GM19455 (cell line): ENCODE measurements around the gene ADAMTSL3.

Experiments used
- ATAC-seq: cut with Tn5 transposase; IDR thresholded peaks from one replicate; pipeline ENCODE4 v1.9.1; 2021; ENCODE audit not compliant: unreplicated experiment

Gene ADAMTSL3, protein sequence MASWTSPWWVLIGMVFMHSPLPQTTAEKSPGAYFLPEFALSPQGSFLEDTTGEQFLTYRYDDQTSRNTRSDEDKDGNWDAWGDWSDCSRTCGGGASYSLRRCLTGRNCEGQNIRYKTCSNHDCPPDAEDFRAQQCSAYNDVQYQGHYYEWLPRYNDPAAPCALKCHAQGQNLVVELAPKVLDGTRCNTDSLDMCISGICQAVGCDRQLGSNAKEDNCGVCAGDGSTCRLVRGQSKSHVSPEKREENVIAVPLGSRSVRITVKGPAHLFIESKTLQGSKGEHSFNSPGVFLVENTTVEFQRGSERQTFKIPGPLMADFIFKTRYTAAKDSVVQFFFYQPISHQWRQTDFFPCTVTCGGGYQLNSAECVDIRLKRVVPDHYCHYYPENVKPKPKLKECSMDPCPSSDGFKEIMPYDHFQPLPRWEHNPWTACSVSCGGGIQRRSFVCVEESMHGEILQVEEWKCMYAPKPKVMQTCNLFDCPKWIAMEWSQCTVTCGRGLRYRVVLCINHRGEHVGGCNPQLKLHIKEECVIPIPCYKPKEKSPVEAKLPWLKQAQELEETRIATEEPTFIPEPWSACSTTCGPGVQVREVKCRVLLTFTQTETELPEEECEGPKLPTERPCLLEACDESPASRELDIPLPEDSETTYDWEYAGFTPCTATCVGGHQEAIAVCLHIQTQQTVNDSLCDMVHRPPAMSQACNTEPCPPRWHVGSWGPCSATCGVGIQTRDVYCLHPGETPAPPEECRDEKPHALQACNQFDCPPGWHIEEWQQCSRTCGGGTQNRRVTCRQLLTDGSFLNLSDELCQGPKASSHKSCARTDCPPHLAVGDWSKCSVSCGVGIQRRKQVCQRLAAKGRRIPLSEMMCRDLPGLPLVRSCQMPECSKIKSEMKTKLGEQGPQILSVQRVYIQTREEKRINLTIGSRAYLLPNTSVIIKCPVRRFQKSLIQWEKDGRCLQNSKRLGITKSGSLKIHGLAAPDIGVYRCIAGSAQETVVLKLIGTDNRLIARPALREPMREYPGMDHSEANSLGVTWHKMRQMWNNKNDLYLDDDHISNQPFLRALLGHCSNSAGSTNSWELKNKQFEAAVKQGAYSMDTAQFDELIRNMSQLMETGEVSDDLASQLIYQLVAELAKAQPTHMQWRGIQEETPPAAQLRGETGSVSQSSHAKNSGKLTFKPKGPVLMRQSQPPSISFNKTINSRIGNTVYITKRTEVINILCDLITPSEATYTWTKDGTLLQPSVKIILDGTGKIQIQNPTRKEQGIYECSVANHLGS (N-terminal part only)

GRCh38 chr15:83653639-83654378 is at the start of gene ADAMTSL3:
Gene ADAMTSL3 (plus strand): TSS chr15:83654123. CDS start chr15:83655762, 1,639 bp downstream.
- ATAC-seq, result no peak

GRCh38 chr15:83604549-83604948 is 49.4 kb upstream of the ADAMTSL3 start:
- no peak for ATAC-seq

GRCh38 chr15:83605111-83605945 is 48.6 kb upstream of the ADAMTSL3 start:
- no peak for ATAC-seq

DNA sequence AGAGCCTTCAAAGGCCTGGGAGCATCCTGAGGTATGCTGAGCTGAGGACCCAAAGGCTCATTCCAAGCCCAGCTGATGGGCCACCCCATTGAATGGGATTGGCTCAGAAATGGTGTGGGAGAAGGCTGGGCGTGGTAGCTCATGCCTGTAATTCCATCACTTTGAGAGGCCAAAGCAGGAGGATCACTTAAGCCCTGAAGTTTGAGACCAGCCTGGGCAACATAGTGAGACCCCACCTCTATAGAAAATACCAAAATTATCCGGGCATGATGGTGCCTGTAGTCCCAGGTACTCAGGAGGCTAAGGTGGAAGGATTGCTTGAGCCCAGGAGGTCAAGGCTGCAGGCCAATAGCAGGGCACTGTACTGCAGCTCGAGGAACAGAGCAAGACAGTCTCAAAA is 43.8 kb upstream of the ADAMTSL3 start:
- ATAC-seq, result no peak

DNA sequence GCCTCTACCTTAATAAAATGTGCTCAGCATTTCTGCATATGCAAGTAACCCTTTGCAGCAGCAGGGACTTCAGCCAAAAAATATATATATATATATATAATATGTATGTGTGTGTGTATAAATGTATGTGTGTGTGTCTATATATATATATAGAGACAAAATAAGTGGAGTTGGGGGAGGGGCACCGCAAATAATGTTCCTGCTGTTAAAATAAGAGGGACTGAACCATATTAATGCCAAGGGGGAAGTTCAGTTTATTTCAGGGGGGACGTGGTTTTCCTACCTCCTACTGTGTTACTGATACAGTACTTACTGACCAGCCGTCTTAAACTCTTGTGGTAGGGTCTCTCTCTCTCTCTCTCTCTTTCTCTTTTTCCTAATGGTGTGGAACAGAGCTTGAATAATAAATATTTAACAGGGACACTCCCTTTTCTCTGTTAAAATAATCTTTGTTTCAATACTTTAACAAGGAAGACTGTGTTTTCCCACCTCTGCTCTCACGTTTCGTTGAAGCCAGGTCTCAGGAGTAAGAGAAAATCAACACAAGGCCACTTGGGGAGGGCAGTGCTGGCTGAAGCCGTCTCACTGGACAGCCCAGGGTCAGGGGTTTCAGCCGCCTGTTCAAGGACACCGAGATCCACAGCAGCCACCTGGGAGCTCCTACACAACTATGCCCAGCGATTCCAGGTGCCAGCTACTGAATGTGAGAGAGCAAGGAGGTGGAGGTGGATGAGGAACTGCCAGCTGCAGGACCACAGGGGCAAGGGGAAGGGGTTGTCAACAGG is 42.8 kb upstream of the ADAMTSL3 start:
- ATAC-seq, result no peak

- no peak for ATAC-seq
These were observed 41.7 kb upstream of the ADAMTSL3 start for GRCh38 chr15:83612226-83612625.

DNA sequence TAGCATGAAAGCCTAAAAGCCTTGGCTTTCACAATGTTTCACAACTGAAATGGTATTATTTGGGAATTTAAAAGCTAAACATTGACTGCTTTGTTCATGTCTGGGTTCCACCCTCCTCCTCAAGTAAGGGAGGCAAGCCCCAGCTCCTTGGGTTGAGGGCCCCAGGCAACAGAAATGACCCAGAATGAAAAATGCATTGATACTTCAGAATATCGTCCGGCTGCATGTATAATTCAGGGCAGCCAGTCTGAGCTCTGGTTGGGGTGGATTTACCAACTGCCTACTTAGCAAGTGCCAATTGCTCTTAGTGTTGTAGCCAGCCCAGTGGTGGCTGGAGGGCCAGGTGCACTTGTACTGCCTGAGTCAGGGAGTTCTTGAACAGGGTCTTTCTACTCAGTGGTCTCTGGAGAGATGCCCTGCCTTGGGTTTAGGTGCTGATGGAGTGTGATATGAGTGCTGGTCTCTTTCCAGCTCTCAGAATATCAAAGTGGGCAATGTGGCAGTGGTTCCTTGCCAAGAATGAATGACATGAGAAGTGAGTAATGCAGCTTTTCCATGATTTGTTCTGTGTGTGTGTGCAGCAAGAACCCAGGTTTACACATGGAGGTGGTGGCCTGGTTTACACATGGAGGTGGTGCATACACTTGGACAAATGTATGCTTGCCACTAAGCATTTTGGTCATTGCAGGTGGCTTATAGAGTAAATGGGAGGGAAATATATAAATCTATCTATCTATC is 40.9 kb upstream of the ADAMTSL3 start:
- ATAC-seq, result no peak

DNA sequence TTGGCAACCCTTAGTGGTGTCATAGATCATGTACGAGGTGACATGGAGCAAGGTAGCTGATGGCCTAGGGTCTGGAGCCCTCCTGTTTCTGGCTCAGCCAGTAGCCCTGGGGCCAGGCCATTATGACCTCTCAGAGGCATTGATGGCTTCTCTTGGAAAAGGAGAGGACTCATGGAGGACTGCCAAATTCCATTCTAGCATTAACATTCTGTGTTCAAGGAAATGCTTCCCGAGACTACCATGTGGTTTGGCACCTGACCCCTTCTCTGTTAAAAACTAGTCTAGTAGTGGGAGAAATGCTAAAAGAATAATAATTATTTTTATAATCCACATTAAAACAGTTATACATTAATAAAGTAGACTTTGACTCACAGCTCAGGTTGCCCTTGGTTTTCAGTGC is 40.2 kb upstream of the ADAMTSL3 start:
- ATAC-seq, result no peak

DNA sequence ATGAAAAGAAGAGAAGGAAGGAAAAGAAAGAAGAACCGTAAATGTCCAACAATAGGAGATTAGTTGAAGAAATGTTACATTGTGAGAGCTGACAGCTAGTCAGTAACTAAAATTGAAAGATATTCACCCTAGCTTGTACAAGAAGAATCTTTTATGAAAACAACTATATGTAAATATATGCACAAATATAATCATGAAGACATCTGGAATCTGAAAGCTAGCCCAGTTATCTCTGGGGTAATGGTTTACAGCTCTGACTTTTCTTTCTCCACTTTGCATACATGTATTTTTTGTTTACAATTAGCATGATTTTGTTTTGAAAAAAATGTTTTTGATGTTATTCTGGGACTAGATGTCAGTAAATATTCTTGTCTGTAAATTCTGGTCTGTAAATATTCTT is 37.1 kb upstream of the ADAMTSL3 start:
- no peak for ATAC-seq

GRCh38 chr15:83626171-83626802 is 27.6 kb upstream of the ADAMTSL3 start:
- ATAC-seq, result no peak

DNA sequence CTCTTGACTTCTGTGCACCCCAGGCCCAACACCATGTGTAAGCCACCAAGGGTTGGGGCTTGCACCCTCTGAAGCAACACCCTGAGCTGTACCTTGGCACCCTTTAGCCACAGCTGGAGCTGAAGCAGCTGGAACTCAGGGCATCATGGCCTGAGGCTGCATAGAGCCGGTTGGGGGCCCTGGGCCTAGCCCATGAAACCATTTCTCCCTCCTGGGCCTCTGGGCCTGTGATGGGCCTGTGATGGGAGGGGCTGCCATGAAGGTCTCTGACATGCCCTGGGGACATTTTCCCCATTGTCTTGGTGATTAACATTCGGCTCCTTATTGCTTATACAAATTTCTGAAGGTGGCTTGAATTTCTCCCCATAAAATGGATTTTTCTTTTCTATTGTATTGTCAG is 22.4 kb upstream of the ADAMTSL3 start:
- no peak for ATAC-seq

DNA sequence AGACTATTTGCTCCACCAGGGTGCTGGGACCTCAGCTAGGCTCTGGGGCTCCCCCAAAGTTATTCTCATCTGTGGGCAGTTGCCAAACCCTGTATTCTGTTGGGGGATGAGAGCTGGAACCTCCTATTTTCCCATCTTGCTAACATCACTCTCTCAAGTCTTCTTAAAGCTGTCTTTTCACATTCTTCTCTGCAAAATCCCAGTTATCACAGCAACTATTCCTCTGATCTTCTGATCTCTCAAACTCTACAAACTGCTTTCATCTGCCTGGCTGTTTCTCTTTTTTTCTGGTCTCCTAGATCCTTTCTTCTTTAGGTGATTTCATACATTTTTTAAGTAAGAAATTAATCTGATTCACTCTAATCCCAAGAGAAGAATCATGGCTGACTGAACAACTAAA is 10.7 kb upstream of the ADAMTSL3 start:
- ATAC-seq, result no peak

- ATAC-seq, result no peak
These were observed 9.5 kb upstream of the ADAMTSL3 start for GRCh38 chr15:83644439-83644838.

- ATAC-seq, result no peak
These were observed 3.1 kb upstream of the ADAMTSL3 start for GRCh38 chr15:83650831-83651230.

DNA sequence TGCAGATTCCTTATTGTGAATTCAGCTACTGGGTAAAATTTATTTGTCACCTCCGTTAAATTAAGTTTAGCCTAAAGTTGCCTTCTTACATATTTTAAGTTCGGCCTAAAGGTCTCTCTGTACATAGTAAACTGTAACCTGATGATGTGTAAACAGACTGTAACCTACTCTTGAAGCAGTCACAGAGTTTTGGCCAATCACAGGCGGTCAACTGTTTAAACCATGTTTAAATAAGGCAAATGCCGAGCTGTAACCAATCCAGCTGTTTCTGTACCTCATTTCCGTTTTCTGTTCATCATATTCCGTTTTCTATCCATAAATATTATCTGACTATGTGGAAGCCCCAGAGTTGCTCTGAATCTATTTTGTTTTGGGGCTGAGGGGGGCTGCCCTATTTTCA is 2.4 kb upstream of the ADAMTSL3 start:
- ATAC-seq, result no peak

DNA sequence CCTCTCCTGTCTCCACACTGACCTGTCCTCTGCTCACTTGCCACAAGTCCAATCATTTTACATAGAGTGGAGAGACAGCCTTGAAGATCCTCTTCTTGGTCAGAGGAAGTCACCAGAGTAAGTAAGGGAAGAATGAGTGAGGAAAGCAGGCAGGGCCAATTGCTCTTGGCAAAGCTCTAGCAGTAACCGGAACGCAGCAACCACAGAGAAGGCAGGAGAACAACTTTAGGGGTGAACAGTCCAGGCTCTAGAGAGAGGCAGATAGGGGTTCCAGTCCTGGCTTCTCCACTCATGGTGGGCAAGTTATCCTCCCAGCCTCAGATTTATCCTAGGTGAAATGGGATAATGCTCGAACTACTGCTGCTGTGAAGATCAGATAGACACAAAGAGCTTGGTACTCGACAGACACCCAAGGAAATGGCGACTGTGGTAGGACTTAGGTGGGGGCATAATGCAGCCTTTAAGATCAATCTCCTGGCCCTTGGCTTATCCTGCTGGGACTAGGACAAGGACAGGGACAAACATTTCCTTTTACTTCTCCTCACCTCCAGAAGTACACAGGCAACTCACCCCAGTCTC is 1.2 kb upstream of the ADAMTSL3 start:
- no peak for ATAC-seq

GRCh38 chr15:83653288-83653638 is 660 bp upstream of the ADAMTSL3 start:
- ATAC-seq, result no peak
